Gastrocnemius medialis (tissue), 4 donors: ENCODE data around the gene TUBD1. TPM values are rescaled to one million over a fixed set of nuclear protein-coding genes. Genes with fewer than 3 reads are reported as not detected.
"Not testable (repeated sequence)": the region's sequence is repeated elsewhere in the genome, so short reads cannot be mapped to it uniquely, and the experiment has no call there.

Source experiments
- ATAC-seq, 2 donors: fragments of 150-250 bp; one replicate each; pipeline ENCODE4 v1.9.1; 2016
- DNase-seq, 2 donors: peaks; one replicate each; pipeline ENCODE4 v3.0.0-alpha.2; 2019
- H3K27ac ChIP-seq, 4 donors: fragments of 200-600 bp; sonication (generic); 1 replicate in 1 of 4; 2 replicates in 3 of 4; pipeline ENCODE4 v1.5.1; 2016 to 2018; ENCODE audit warnings: mild to moderate bottlenecking in 2 of 4, moderate library complexity in 1 of 4
- H3K27me3 ChIP-seq, 3 donors: fragments of 200-600 bp; sonication (generic) in 2 of 3; 1 replicate in 1 of 3; 2 replicates in 2 of 3; pipeline versions ENCODE4 v1.5.1 to v1.6.0; 2016 to 2019; ENCODE audit warnings: mild to moderate bottlenecking in 1 of 3, moderate library complexity in 1 of 3
- H3K36me3 ChIP-seq, 2 donors: fragments of 200-600 bp; sonication (generic) in 1 of 2; one replicate each; pipeline ENCODE4 v1.5.1; 2017 to 2018
- H3K4me1 ChIP-seq, 2 donors: fragments of 200-600 bp; sonication (generic) in 1 of 2; one replicate each; pipeline ENCODE4 v1.5.1; 2016 to 2017; ENCODE audit warnings: mild to moderate bottlenecking in 2 of 2
- H3K4me3 ChIP-seq, 4 donors: fragments of 200-600 bp; sonication (generic) in 3 of 4; 1 replicate in 1 of 4; 2 replicates in 3 of 4; pipeline ENCODE4 v1.5.1; 2016 to 2019; ENCODE audit warnings: mild to moderate bottlenecking in 2 of 4
- H3K9me3 ChIP-seq, 3 donors: fragments of 200-600 bp; sonication (generic) in 2 of 3; 1 replicate in 1 of 3; 2 replicates in 2 of 3; pipeline ENCODE4 v1.5.1; 2016 to 2019
- POLR2A ChIP-seq, 2 donors: fragments of 450-650 bp; IDR thresholded peaks; one replicate each; pipeline ENCODE4 v1.6.1; 2017; ENCODE audit warnings: antibody characterized with exemption in 2 of 2, mild to moderate bottlenecking in 2 of 2, moderate library complexity in 2 of 2
- in situ Hi-C, 4 donors: fragments of 200-750 bp; cut with MboI; loops; one replicate each; pipeline versions ENCODE4 v1.15.0 to v1.8.0; 2017; ENCODE audit warnings: low sequenced_read_pairs in 4 of 4
- intact Hi-C: fragments of 100-400 bp; cut with DNase I; formaldehyde crosslinking; loops from one replicate; pipeline ENCODE4 v1.15.1; 2023; ENCODE audit warnings: low total_unique reads
- total RNA-seq, 4 donors: library from RNA; depleted of rRNA; stranded (reverse); fragments of >200 nt; gene quantifications; one replicate each; pipeline versions ENCODE4 v1.1.0 to v1.2.3, GENCODE V29; 2016
- TF ChIP-seq, protein P1 (sequence below), 5 experiments: fragments of 450-650 bp in 3 of 5; fragments of 200-600 bp in 2 of 5; sonication (generic) in 2 of 5; IDR thresholded peaks in 4 of 5; conservative IDR thresholded peaks in 1 of 5; 1 replicate in 4 of 5; 2 replicates in 1 of 5; pipeline ENCODE4 v1.5.1; 2016 to 2019; ENCODE audit warnings: antibody characterized with exemption in 5 of 5, mild to moderate bottlenecking in 3 of 5, moderate library complexity in 3 of 5

TUBD1 gene
- total RNA-seq, 4 donors from 2014 or later = 5.4 to 9.2 (median 9.2) TPM

- intact Hi-C loops = no loop called here
Measured at GRCh38 chr17:59842901-59843652, 49.7 kb downstream of the TUBD1 start.

DNA sequence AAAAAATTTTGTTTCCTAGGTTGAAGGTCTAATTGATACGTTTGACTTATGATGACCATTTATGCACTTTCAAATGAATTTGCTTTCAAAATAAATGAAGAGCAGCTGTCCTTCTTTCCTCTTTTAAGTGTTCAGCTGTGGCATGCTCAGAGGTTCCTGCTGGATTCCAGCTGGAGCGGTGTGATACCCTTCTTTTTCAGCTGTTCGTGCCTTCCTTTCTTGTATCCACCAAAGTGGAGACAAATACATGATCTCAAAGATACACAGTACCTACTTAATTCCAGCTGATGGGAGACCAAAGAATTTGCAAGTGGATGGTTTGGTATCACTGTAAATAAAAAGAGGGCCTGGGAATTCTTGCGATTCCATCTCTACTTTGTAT lies 50.9 kb downstream of the TUBD1 start:
- Histone ChIP-seq H3K36me3 (peaks cover 0 to 25% of the 10 kb centered on the region in 2 donors), H3K27ac (peak overlapping the region; percentile 24 to 99 (median 91)), H3K4me1 (peaks cover 26 to 52% of the 10 kb centered on the region in 2 donors)
- intact Hi-C loops, in situ Hi-C loops, H3K27me3 ChIP-seq, DNase-seq, H3K9me3 ChIP-seq, H3K4me3 ChIP-seq, ATAC-seq: not testable (repeated sequence)

More at GRCh38 chr17:59842901-59843652, 49.7 kb downstream of the TUBD1 start:
- H3K4me3 ChIP-seq = no peak overlapping the region
- peaks cover 34 to 50% of the 10 kb centered on the region in 2 donors for H3K4me1 ChIP-seq
- TF ChIP-seq POLR2A (IDR thresholded peaks at IDR 0.05) = peak in 1 of 2 donors; percentile 44
- TF ChIP-seq, protein P1, sequence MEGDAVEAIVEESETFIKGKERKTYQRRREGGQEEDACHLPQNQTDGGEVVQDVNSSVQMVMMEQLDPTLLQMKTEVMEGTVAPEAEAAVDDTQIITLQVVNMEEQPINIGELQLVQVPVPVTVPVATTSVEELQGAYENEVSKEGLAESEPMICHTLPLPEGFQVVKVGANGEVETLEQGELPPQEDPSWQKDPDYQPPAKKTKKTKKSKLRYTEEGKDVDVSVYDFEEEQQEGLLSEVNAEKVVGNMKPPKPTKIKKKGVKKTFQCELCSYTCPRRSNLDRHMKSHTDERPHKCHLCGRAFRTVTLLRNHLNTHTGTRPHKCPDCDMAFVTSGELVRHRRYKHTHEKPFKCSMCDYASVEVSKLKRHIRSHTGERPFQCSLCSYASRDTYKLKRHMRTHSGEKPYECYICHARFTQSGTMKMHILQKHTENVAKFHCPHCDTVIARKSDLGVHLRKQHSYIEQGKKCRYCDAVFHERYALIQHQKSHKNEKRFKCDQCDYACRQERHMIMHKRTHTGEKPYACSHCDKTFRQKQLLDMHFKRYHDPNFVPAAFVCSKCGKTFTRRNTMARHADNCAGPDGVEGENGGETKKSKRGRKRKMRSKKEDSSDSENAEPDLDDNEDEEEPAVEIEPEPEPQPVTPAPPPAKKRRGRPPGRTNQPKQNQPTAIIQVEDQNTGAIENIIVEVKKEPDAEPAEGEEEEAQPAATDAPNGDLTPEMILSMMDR (IDR thresholded peaks at IDR 0.05 in 4 of 5, conservative IDR thresholded peaks at IDR 0.05 in 1 of 5) = no peak
- H3K9me3 ChIP-seq = no peaks in the 10 kb centered on the region
- no peaks in the 10 kb centered on the region for H3K27me3 ChIP-seq
- H3K36me3 ChIP-seq = peaks cover 0 to 25% of the 10 kb centered on the region in 2 donors
- peak overlapping the region; percentile 88 to 99 (median 91) for H3K27ac ChIP-seq
- ATAC-seq = no peak
- no peak for DNase-seq
- in situ Hi-C loops = no loop called here

GRCh38 chr17:59841091-59841881 lies 51.5 kb downstream of the TUBD1 start:
- H3K9me3 ChIP-seq, DNase-seq, H3K27me3 ChIP-seq, in situ Hi-C loops, intact Hi-C loops, ATAC-seq: not testable (repeated sequence)
- Histone ChIP-seq H3K4me1 (peaks cover 20 to 48% of the 10 kb centered on the region in 2 donors), H3K36me3 (peaks cover 0 to 25% of the 10 kb centered on the region in 2 donors), H3K27ac (peak overlapping the region; percentile 24 to 99 (median 91)), H3K4me3 (peak overlapping the region; percentile 4 to 58 (median 51))

DNA sequence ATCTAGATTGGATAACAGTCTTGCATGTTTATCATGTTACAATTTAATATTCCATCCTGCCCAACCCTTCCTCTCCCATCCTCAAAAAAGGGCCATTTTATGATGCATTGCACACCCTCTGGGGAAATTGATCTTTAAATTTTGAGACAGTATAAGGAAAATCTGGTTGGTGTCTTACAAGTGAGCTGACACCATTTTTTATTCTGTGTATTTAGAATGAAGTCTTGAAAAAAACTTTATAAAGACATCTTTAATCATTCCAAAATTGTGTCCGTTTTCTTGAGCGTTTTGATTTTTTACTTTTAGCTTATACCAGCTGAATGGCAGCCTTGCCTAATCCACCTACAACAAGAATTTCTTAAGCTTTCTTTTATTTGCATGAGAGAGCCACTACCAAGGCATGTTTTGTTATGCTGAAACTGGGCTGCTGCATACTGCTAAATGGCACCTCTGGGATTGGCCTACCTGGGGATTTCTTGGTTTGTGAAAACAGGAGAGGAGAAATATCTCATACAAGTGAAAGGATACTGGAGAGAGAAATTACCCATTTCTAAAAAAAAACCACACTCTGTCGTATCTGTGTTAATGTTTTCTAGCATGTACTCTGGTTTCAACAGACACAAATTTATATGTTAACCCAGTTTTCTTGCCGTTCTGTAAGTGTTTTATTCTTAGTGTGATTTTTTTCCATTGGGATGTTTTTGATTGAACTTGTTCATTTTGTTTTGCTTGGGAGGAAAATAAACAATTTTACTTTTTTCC lies 52.2 kb downstream of the TUBD1 start:
- intact Hi-C loops = no loop called here
- TF ChIP-seq, protein P1 (IDR thresholded peaks at IDR 0.05 in 4 of 5, conservative IDR thresholded peaks at IDR 0.05 in 1 of 5) = no peak
- TF ChIP-seq POLR2A (IDR thresholded peaks at IDR 0.05) = no peak
- H3K9me3 ChIP-seq = no peaks in the 10 kb centered on the region
- H3K27me3 ChIP-seq = no peaks in the 10 kb centered on the region
- in situ Hi-C loops = no loop called here
- peaks cover 12 to 41% of the 10 kb centered on the region in 2 donors for H3K4me1 ChIP-seq
- DNase-seq = no peak
- no peak for ATAC-seq
- peak overlapping the region; percentile 24 to 99 (median 91) for H3K27ac ChIP-seq
- peaks cover 0 to 25% of the 10 kb centered on the region in 2 donors for H3K36me3 ChIP-seq
- peak overlapping the region; percentile 47 to 58 (median 54) for H3K4me3 ChIP-seq

DNA sequence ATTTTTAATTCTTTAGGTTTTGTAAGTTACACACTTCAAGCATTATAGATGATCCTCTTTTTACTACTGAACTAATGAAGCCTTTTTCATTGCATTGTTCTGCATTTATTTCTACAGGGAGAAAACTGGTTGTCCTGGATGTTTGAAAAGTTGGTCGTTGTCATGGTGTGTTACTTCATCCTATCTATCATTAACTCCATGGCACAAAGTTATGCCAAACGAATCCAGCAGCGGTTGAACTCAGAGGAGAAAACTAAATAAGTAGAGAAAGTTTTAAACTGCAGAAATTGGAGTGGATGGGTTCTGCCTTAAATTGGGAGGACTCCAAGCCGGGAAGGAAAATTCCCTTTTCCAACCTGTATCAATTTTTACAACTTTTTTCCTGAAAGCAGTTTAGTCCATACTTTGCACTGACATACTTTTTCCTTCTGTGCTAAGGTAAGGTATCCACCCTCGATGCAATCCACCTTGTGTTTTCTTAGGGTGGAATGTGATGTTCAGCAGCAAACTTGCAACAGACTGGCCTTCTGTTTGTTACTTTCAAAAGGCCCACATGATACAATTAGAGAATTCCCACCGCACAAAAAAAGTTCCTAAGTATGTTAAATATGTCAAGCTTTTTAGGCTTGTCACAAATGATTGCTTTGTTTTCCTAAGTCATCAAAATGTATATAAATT lies 53.0 kb downstream of the TUBD1 start:
- ATAC-seq (no peak), DNase-seq (no peak)
- in situ Hi-C loops = no loop called here
- peaks cover 5 to 34% of the 10 kb centered on the region in 2 donors for H3K4me1 ChIP-seq
- no peak for TF ChIP-seq POLR2A (IDR thresholded peaks at IDR 0.05)
- TF ChIP-seq, protein P1 (IDR thresholded peaks at IDR 0.05 in 4 of 5, conservative IDR thresholded peaks at IDR 0.05 in 1 of 5) = no peak
- H3K36me3 ChIP-seq = peaks cover 0 to 25% of the 10 kb centered on the region in 2 donors
- intact Hi-C loops = loop anchor here (2.0 to 5.0 kb wide), 2 partner anchors 57 to 87 kb away; no protein-coding TSS in a partner anchor
- no peaks in the 10 kb centered on the region for H3K27me3 ChIP-seq
- H3K9me3 ChIP-seq = no peaks in the 10 kb centered on the region
- peak overlapping the region; percentile 47 to 58 (median 54) for H3K4me3 ChIP-seq
- H3K27ac ChIP-seq = peak overlapping the region; percentile 70 to 99 (median 91)
